ENCODE data around the gene PI4K2A. TPM values are rescaled to one million over a fixed set of nuclear protein-coding genes. Genes with fewer than 3 reads are reported as not detected.

PI4K2A gene
- total and polyA plus RNA-seq, 2 of the 13 experiments (the other 11 are each of a cell fraction or from before 2014, with no cell fraction given): 10.9 to 14.3 TPM

DNA sequence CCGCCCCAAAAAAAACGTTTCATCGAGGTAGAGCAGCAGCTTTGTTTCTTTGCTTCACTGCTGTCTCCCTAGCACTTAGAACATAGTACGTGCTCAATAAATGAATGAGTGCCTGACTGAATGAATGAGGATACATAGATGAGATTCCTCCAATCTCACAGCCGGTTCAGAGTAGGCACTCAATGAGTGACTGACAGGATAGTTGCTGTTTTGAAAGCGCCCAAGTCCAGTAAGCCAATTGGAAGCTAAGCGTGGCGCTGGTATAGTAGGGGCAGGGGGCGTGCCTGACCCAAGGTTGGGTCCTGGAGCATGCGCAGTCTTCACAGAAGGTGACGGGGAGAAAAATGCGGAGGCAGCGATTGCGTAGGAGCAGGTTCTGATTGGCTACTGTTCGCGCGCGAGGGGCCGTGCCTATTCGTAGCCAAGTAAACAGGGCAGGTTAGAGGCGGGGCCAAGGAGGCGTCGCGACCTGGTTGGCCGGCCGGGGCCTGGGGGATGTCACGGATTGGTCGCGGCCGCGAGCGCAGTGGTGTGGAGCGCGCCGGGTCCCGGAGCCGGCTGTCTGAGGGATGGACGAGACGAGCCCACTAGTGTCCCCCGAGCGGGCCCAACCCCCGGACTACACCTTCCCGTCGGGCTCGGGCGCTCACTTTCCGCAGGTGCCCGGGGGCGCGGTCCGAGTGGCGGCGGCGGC, at the start of gene PI4K2A (continued):
- TF ChIP-seq TOPORS (CRISPR knock-in tag; IDR thresholded peaks at IDR 0.05): no peak
- TF ChIP-seq, protein P1, sequence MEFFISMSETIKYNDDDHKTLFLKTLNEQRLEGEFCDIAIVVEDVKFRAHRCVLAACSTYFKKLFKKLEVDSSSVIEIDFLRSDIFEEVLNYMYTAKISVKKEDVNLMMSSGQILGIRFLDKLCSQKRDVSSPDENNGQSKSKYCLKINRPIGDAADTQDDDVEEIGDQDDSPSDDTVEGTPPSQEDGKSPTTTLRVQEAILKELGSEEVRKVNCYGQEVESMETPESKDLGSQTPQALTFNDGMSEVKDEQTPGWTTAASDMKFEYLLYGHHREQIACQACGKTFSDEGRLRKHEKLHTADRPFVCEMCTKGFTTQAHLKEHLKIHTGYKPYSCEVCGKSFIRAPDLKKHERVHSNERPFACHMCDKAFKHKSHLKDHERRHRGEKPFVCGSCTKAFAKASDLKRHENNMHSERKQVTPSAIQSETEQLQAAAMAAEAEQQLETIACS (CRISPR knock-in tag; IDR thresholded peaks at IDR 0.05): no peak
- peak; percentile 89 for TF ChIP-seq CREB1 (IDR thresholded peaks at IDR 0.05)
- peak; percentile 81 for TF ChIP-seq CREB1 (CRISPR knock-in tag; IDR thresholded peaks at IDR 0.05)
- TF ChIP-seq, protein P2, sequence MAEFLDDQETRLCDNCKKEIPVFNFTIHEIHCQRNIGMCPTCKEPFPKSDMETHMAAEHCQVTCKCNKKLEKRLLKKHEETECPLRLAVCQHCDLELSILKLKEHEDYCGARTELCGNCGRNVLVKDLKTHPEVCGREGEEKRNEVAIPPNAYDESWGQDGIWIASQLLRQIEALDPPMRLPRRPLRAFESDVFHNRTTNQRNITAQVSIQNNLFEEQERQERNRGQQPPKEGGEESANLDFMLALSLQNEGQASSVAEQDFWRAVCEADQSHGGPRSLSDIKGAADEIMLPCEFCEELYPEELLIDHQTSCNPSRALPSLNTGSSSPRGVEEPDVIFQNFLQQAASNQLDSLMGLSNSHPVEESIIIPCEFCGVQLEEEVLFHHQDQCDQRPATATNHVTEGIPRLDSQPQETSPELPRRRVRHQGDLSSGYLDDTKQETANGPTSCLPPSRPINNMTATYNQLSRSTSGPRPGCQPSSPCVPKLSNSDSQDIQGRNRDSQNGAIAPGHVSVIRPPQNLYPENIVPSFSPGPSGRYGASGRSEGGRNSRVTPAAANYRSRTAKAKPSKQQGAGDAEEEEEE (CRISPR knock-in tag; IDR thresholded peaks at IDR 0.05; ENCODE audit: borderline replicate concordance): no peak
- TF ChIP-seq PAX8 (CRISPR knock-in tag; IDR thresholded peaks at IDR 0.05; ENCODE audit: borderline replicate concordance): 0 out of 2 replicates have a peak, but pooled peaks have one; percentile 46
- TF ChIP-seq CHCHD3 (CRISPR knock-in tag; IDR thresholded peaks at IDR 0.05): no peak
- no peak for TF ChIP-seq ZBTB8A (CRISPR knock-in tag; IDR thresholded peaks at IDR 0.05; ENCODE audit: borderline replicate concordance, low read depth)
- TF ChIP-seq XBP1 (CRISPR knock-in tag; IDR thresholded peaks at IDR 0.05): no peak
- TF ChIP-seq MYNN (CRISPR knock-in tag; IDR thresholded peaks at IDR 0.05; ENCODE audit: low read depth): no peak
- TF ChIP-seq MATR3 (CRISPR knock-in tag; IDR thresholded peaks at IDR 0.05): no peak
- TF ChIP-seq ZNF598 (CRISPR knock-in tag; IDR thresholded peaks at IDR 0.05; ENCODE audit: borderline replicate concordance): 0 out of 2 replicates have a peak, but pooled peaks have one; percentile 25
- no peak for TF ChIP-seq ZNF383 (CRISPR knock-in tag; IDR thresholded peaks at IDR 0.05; ENCODE audit: borderline replicate concordance)
- TF ChIP-seq NFE2L1 (CRISPR knock-in tag; IDR thresholded peaks at IDR 0.05; ENCODE audit: borderline replicate concordance): no peak
- 0 out of 2 replicates have a peak, but pooled peaks have one; percentile 51 for TF ChIP-seq KMT2B (CRISPR knock-in tag; IDR thresholded peaks at IDR 0.05)
- peak; percentile 80 for TF ChIP-seq SP4 (CRISPR knock-in tag; IDR thresholded peaks at IDR 0.05)
